OCI-LY1 (cell line): ENCODE data around the gene PRKCE.

Experiments used
- CTCF ChIP-seq: fragments of 200-600 bp; sonication (generic), shearing (Covaris generic); IDR thresholded peaks from 2 replicates; pipeline ENCODE4 v1.5.1; 2017; ENCODE audit warnings: mild to moderate bottlenecking, antibody characterized with exemption, low read length, moderate library complexity, mixed read lengths
- EZH2 ChIP-seq: fragments of 200-600 bp; sonication (generic), shearing (Covaris generic); IDR thresholded peaks from 2 replicates; pipeline ENCODE4 v1.8.0; 2017; ENCODE audit warnings: borderline replicate concordance, mixed run types, mild to moderate bottlenecking, antibody characterized with exemption, low read length, moderate library complexity, mixed read lengths

- no peak for TF ChIP-seq EZH2
- no peak for TF ChIP-seq CTCF
Observed at GRCh38 chr2:45636008-45636407, 15.5 kb upstream of the PRKCE start.
